Fibroblast of upper back skin (primary cell): ENCODE measurements around the gene KIF18A.

Source experiments
- DNase-seq: peaks from one replicate; pipeline ENCODE4 v3.0.0-alpha.2; 2013

KIF18A gene

GRCh38 chr11:28026634-28027290, 81.2 kb downstream of the KIF18A start:
- no peak for DNase-seq

GRCh38 chr11:28017816-28018215, 90.1 kb downstream of the KIF18A start:
- DNase-seq: peak; percentile 40

- DNase-seq: no peak
These were observed 96.1 kb downstream of the KIF18A start for GRCh38 chr11:28011813-28012212.

GRCh38 chr11:28009996-28010395, 98.0 kb downstream of the KIF18A start:
- peak; percentile 64 for DNase-seq

- DNase-seq: peak; percentile 78
These were observed 98.6 kb downstream of the KIF18A start for GRCh38 chr11:28009388-28009787.

- no peak for DNase-seq
These were observed 104.3 kb downstream of the KIF18A start for GRCh38 chr11:28003615-28004014.

GRCh38 chr11:27998552-27998951, 109.4 kb downstream of the KIF18A start:
- DNase-seq: no peak

GRCh38 chr11:27997344-27997743, 110.6 kb downstream of the KIF18A start:
- DNase-seq: no peak

- DNase-seq: no peak
These were observed 111.9 kb downstream of the KIF18A start for GRCh38 chr11:27996066-27996465.

GRCh38 chr11:27995083-27995482, 112.9 kb downstream of the KIF18A start:
- DNase-seq: peak; percentile 27

GRCh38 chr11:27991736-27992135, 116.2 kb downstream of the KIF18A start:
- DNase-seq: no peak

GRCh38 chr11:27977527-27977926, 130.4 kb downstream of the KIF18A start:
- no peak for DNase-seq

- peak; percentile 56 for DNase-seq
These were observed 130.9 kb downstream of the KIF18A start for GRCh38 chr11:27977031-27977430.

- peak; percentile 52 for DNase-seq
These were observed 131.7 kb downstream of the KIF18A start for GRCh38 chr11:27976262-27976661.

GRCh38 chr11:27973851-27974536, 134.0 kb downstream of the KIF18A start:
- DNase-seq: peak; percentile 16

- peak; percentile 84 for DNase-seq
These were observed 135.3 kb downstream of the KIF18A start for GRCh38 chr11:27972522-27973170.

- DNase-seq: peak; percentile 93
These were observed 136.8 kb downstream of the KIF18A start for GRCh38 chr11:27971171-27971570.
